Astrocyte (in vitro differentiated cells and primary cell): ENCODE data around the gene PTGIR. TPM values are rescaled to one million over a fixed set of nuclear protein-coding genes. Genes with fewer than 3 reads are reported as not detected.

Experiments used
- DNase-seq: peaks from one replicate; pipeline ENCODE4 v3.0.0-alpha.2; 2010; ENCODE audit warnings: low read depth
- FAIRE-seq: peaks from 2 replicates; lab custom pipeline; 2011; peaks lifted over from hg19 to GRCh38; lab: Jason Lieb, UNC
- H2AFZ ChIP-seq: 2 replicates; pipeline ENCODE4 v1.6.0; 2012; ENCODE audit warnings: low read depth, low read length, inconsistent platforms
- H3K27ac ChIP-seq: 2 replicates; pipeline ENCODE4 v1.5.1; 2011; ENCODE audit warnings: low read depth, low read length, inconsistent platforms
- H3K27me3 ChIP-seq: 2 replicates; pipeline ENCODE4 v1.6.0; 2011; ENCODE audit warnings: low read length, inconsistent platforms; ENCODE audit not compliant: insufficient read depth
- H3K36me3 ChIP-seq: 2 replicates; pipeline ENCODE4 v1.5.1; 2011; ENCODE audit warnings: low read length, inconsistent platforms; ENCODE audit not compliant: insufficient read depth
- H3K4me1 ChIP-seq: 2 replicates; pipeline ENCODE4 v1.5.1; 2011; ENCODE audit warnings: low read length, inconsistent platforms; ENCODE audit not compliant: insufficient read depth
- H3K4me2 ChIP-seq: 2 replicates; pipeline ENCODE4 v1.6.0; 2012; ENCODE audit warnings: low read length, inconsistent platforms
- H3K4me3 ChIP-seq: 2 replicates; pipeline ENCODE4 v1.5.1; 2011; ENCODE audit warnings: low read depth, mild to moderate bottlenecking, low read length, inconsistent platforms; ENCODE audit not compliant: insufficient read depth
- H3K79me2 ChIP-seq: 2 replicates; pipeline ENCODE4 v1.6.0; 2012; ENCODE audit warnings: mild to moderate bottlenecking, low read length, inconsistent platforms; ENCODE audit not compliant: insufficient read depth
- H3K9ac ChIP-seq: 2 replicates; pipeline ENCODE4 v1.6.0; 2012; ENCODE audit warnings: mild to moderate bottlenecking, low read length, inconsistent platforms
- H3K9me3 ChIP-seq: 2 replicates; pipeline ENCODE4 v1.5.1; 2012; ENCODE audit warnings: low read depth, mild to moderate bottlenecking, low read length, inconsistent platforms; ENCODE audit not compliant: insufficient read depth
- H4K20me1 ChIP-seq: 2 replicates; pipeline ENCODE4 v1.6.0; 2012; ENCODE audit warnings: low read length, inconsistent platforms; ENCODE audit not compliant: insufficient read depth
- H3K27ac Mint-ChIP-seq: one replicate; pipeline ENCODE4 v1.8.0; 2021; ENCODE audit warnings: mild to moderate bottlenecking, mixed read lengths; ENCODE audit not compliant: unreplicated experiment
- H3K27me3 Mint-ChIP-seq: one replicate; pipeline ENCODE4 v1.8.0; 2021; ENCODE audit warnings: low read depth, mixed read lengths; ENCODE audit not compliant: unreplicated experiment
- H3K36me3 Mint-ChIP-seq: one replicate; pipeline ENCODE4 v1.8.0; 2021; ENCODE audit warnings: low read depth, mixed read lengths; ENCODE audit not compliant: unreplicated experiment
- H3K4me1 Mint-ChIP-seq: one replicate; pipeline ENCODE4 v1.8.0; 2021; ENCODE audit warnings: low read depth, mixed read lengths; ENCODE audit not compliant: unreplicated experiment
- H3K4me3 Mint-ChIP-seq: one replicate; pipeline ENCODE4 v1.8.0; 2021; ENCODE audit warnings: mild to moderate bottlenecking, moderate library complexity, mixed read lengths; ENCODE audit not compliant: unreplicated experiment
- H3K9me3 Mint-ChIP-seq: one replicate; pipeline ENCODE4 v1.8.0; 2021; ENCODE audit warnings: mild to moderate bottlenecking, mixed read lengths; ENCODE audit not compliant: unreplicated experiment
- EZH2 ChIP-seq: IDR thresholded peaks from 2 replicates; pipeline ENCODE4 v1.6.1; 2012; ENCODE audit warnings: mild to moderate bottlenecking, low read length, inconsistent platforms; ENCODE audit not compliant: insufficient read depth
- total RNA-seq: library from RNA; stranded (reverse); gene quantifications from 2 replicates; pipeline ENCODE4 v1.2.1, GENCODE V29; 2021
- TF ChIP-seq, protein P1 (sequence below): IDR thresholded peaks from 2 replicates; pipeline ENCODE4 v1.5.1; 2011; ENCODE audit warnings: low read depth, mild to moderate bottlenecking, inconsistent platforms, low read length, moderate library complexity; ENCODE audit not compliant: insufficient read depth

PTGIR gene
- total RNA-seq, 1 donor from 2014 or later, result 0.52 TPM

DNA sequence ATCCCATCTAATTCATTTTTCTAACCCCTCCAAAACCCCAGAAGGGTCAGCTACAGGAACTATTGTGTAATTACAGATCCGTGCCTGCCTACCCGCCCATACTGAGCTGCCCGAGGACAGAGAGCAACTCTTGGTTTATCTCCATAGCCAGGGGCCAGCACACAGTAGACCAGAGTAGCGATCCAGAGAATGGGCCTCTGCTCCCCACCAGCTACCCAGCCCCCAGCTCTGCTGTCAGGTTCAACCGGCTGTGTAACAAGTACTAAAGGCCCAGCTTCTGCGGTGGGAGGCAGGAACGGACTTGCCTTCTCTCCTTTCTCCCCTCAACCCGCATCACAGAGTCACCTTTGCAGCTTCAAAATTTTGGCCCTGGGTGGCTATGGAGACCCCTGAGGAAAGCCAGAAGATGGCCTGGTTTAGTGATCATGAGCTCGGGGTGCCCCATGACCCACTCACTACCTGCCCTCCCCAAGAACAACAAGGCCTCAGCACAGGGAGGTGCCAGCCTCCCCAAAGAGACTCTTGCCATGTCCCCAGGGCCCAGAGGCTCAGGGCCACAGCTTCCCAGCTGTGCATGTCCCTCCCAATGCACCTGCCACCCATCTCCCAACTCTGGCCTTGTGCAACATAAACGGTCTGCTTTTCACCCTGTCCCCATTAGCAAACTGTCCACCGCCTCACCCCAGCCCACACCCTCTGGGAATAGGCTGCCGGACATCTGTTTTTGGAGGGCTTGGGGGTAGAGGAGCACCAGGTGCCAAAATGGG is 18.0 kb downstream of the PTGIR start:
- no peaks in the 10 kb centered on the region for H3K27me3 ChIP-seq
- H3K4me3 Mint-ChIP-seq, result no peak overlapping the region
- FAIRE-seq (no peak), DNase-seq (no peak)
- H3K9me3 Mint-ChIP-seq, result peaks cover 1% of the 10 kb centered on the region
- peaks cover 47% of the 10 kb centered on the region for H3K79me2 ChIP-seq
- TF ChIP-seq, protein P1, sequence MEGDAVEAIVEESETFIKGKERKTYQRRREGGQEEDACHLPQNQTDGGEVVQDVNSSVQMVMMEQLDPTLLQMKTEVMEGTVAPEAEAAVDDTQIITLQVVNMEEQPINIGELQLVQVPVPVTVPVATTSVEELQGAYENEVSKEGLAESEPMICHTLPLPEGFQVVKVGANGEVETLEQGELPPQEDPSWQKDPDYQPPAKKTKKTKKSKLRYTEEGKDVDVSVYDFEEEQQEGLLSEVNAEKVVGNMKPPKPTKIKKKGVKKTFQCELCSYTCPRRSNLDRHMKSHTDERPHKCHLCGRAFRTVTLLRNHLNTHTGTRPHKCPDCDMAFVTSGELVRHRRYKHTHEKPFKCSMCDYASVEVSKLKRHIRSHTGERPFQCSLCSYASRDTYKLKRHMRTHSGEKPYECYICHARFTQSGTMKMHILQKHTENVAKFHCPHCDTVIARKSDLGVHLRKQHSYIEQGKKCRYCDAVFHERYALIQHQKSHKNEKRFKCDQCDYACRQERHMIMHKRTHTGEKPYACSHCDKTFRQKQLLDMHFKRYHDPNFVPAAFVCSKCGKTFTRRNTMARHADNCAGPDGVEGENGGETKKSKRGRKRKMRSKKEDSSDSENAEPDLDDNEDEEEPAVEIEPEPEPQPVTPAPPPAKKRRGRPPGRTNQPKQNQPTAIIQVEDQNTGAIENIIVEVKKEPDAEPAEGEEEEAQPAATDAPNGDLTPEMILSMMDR, result no peak
- TF ChIP-seq EZH2, result no peak
- H3K36me3 ChIP-seq, result peaks cover 32% of the 10 kb centered on the region
- no peaks in the 10 kb centered on the region for H3K9me3 ChIP-seq
- no peak overlapping the region for H3K9ac ChIP-seq
- H3K4me1 Mint-ChIP-seq, result peaks cover 25% of the 10 kb centered on the region
- no peak overlapping the region for H3K27ac Mint-ChIP-seq
- H3K4me1 ChIP-seq, result peaks cover 14% of the 10 kb centered on the region
- H2AFZ ChIP-seq, result no peak overlapping the region
- no peaks in the 10 kb centered on the region for H3K27me3 Mint-ChIP-seq
- peaks cover 36% of the 10 kb centered on the region for H3K36me3 Mint-ChIP-seq
- no peak overlapping the region for H3K4me3 ChIP-seq
- peaks cover 95% of the 10 kb centered on the region for H4K20me1 ChIP-seq
- no peak overlapping the region for H3K4me2 ChIP-seq
- H3K27ac ChIP-seq, result no peak overlapping the region

DNA sequence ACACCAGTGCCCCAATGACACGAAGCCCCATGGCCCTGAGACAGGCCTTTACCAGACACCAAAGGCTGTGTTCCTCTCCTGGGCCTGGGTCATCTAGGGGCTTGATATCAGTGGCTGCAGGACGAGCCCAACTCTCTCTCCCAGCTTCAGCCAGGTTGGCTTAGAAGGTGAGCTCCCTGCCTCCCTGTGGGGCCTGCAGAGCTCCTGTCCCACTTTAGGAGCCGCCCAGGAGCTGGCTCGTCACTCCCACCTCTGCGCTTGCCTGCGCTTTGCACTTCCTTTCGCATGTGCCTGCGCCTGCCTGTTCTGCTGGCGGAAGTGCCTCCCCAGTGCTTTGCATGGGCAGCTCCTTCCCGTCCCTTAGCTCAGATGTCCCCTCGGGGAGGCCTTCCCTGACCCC is 18.9 kb downstream of the PTGIR start:
- H3K9ac ChIP-seq, result no peak overlapping the region
- Mint-ChIP-seq H3K27ac (no peak overlapping the region), H3K27me3 (no peaks in the 10 kb centered on the region), H3K9me3 (no peaks in the 10 kb centered on the region), H3K36me3 (peaks cover 33% of the 10 kb centered on the region), H3K4me1 (peaks cover 22% of the 10 kb centered on the region), H3K4me3 (no peak overlapping the region)
- DNase-seq (no peak), FAIRE-seq (no peak)
- H2AFZ ChIP-seq, result no peak overlapping the region
- no peak for TF ChIP-seq EZH2
- TF ChIP-seq, protein P1, result no peak
- H3K4me3 ChIP-seq, result no peak overlapping the region
- H3K9me3 ChIP-seq, result no peaks in the 10 kb centered on the region
- peaks cover 89% of the 10 kb centered on the region for H4K20me1 ChIP-seq
- peaks cover 32% of the 10 kb centered on the region for H3K36me3 ChIP-seq
- no peak overlapping the region for H3K27ac ChIP-seq
- H3K4me1 ChIP-seq, result peaks cover 14% of the 10 kb centered on the region
- no peaks in the 10 kb centered on the region for H3K27me3 ChIP-seq
- peaks cover 54% of the 10 kb centered on the region for H3K79me2 ChIP-seq
- no peak overlapping the region for H3K4me2 ChIP-seq

DNA sequence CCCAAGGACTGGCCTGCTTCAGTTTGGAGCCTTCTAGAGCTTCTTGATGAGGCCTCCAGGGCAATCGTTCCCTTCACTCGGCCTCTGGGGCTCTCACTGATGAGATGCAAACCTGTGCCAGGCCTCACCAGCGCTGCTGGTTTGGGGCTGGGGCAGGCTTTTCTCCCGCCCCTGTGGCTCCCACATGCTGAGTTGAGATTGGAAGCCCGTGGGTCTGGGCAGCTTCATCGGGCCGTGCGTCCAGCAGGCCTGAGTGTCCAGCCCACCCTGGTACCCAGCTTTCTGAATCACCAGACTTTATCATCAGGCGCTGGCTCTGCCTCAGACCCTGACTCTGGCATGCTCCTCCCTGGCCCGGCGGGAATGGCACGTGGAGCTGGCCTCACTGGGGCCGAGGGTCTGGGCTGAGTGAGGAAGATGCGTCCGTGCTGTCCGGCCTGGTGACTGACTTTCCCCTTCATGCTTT is 19.5 kb downstream of the PTGIR start:
- no peaks in the 10 kb centered on the region for H3K9me3 Mint-ChIP-seq
- Histone ChIP-seq H3K9me3 (no peaks in the 10 kb centered on the region), H3K27ac (no peak overlapping the region), H3K4me3 (no peak overlapping the region), H3K4me2 (no peak overlapping the region), H4K20me1 (peaks cover 83% of the 10 kb centered on the region), H3K36me3 (peaks cover 32% of the 10 kb centered on the region), H3K9ac (no peak overlapping the region), H3K4me1 (peaks cover 15% of the 10 kb centered on the region), H3K79me2 (peaks cover 54% of the 10 kb centered on the region), H2AFZ (no peak overlapping the region), H3K27me3 (no peaks in the 10 kb centered on the region)
- TF ChIP-seq EZH2, result no peak
- TF ChIP-seq, protein P1, result no peak
- no peaks in the 10 kb centered on the region for H3K27me3 Mint-ChIP-seq
- H3K4me1 Mint-ChIP-seq, result peaks cover 22% of the 10 kb centered on the region
- H3K36me3 Mint-ChIP-seq, result peaks cover 29% of the 10 kb centered on the region
- H3K4me3 Mint-ChIP-seq, result no peak overlapping the region
- no peak overlapping the region for H3K27ac Mint-ChIP-seq
- FAIRE-seq (no peak), DNase-seq (no peak)
